NCI-H524 (cell line): ENCODE measurements around the gene SULF2.

Experiments
- DNase-seq, 2 experiments: peaks; one replicate each; lab custom pipeline; 2025; lab: John Stamatoyannopoulos, UW

SULF2 gene

DNA sequence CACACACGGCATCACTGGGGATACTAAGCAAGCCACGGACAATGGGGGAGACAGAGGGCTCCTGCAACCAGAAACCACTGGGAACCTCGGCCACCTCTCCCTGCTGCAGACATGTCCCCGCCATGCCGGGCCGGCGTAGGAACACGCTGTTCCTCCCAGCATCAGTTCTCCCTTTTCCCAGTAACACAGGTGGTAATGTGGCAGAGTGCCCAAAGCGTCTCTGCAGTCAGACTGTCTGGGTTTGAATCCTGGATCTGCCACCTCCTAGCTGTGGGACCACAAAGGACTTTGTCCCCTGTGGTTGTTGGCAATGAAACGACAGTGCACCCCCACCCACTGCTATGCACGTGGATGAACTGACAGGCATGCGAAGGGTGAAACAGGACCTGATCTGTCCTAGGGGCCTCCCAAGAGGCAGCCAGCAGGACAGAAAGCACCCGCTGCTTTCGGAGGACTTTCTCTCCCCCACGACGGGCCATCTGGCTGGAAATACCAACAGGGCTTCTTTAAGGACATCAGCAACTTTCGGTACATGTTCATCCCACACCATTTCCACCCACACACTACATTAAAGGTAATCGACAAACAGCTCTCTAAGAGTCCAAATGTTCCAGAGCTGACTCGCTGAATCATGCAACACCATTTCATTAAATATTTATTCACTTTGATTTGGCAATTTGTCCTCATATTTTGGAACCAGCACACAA is 74.1 kb downstream of the SULF2 start:
- DNase-seq: peak; percentile 42 to 53

DNA sequence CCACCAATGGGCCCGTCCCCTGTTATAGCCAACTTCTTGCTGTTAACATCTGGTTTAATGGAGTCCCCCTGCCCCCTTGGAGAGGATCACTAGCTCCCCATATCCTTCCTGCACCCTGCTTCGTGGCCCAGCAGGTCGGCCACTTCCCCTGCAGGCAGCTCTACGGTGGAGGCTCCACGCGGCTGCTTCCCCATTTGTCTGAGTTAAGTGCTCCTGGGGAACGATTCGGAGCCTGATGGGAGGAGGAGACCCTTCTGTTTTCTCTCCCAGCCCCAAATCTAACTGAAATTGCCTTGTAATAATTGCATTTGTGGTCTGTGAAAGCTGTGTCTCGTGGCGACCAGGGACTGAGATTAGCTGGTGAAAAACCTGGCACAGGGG is 74.6 kb downstream of the SULF2 start:
- DNase-seq: no peak

DNA sequence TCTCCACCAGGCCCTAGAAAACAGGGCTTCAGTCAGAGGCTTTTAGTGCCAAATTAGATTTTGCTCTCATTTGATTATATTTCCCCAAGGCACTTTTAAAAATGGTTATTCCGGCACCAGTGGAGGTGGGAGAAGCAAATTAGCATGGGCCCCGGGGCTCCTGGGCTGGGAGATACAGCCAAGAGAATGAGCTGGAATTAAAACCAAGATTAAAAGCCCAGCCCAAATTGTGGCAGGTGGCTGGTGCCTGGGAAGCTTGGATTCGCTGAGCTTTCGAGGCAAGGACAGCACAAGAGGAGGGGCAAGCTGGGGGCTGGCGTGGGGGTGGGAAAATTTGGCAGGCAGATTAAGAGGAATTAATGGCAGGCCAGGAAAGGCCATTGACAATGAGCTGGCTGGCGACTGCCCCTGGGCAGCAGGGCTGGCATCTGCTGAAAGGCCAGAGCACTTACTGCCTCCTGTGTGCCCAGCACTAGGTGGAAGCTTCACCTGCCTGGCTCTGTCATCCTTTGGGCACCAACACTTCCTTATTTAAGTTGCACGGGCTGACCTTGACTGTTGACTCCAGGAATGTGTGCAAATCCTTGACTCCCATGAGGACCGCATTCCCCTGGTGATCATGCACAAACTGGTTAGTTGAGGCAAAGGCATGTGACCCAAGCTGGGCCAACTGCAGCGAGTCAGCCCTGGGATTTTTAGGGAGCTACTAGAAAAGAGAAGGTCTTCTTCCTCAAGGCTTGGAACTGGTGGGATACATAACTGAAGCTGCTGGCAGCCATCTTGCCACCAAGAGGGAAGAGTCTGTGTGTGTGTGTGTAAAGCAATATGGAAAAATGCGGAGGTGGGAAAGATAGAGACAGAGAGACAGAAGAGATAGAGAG is 76.1 kb downstream of the SULF2 start:
- peak; percentile 72 to 84 for DNase-seq

DNA sequence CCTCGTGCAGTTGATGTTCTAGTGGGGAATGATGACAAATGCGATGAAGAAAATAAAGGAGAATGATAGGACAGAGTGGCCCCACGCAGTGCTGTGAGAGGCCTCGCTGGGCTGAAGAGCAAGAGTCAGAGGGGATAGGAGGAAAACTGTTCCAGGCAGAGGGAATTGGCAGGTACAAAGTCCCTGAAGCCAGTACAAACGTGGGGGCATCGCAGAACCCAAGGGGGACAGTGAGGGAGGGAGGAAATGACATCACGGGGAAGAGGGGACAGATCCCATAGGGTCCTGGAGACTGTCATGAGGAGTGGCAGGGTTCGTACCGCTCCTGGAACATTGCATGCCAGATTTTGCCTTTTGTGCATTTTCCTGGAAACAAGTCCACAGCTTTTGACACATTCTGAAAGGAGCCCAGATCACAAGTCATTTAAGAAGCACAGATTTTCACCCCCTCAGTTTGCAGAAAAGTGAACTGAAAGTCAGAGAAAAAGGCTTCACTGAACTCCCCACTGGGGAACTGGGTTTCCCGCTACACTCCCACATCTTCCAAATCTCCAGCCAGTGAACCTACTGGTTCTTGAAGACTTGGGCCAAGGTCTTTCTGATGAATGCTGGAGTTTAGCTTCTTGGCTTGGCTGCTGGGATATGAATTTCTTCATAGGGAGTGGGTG is 77.0 kb downstream of the SULF2 start:
- DNase-seq: no peak

DNA sequence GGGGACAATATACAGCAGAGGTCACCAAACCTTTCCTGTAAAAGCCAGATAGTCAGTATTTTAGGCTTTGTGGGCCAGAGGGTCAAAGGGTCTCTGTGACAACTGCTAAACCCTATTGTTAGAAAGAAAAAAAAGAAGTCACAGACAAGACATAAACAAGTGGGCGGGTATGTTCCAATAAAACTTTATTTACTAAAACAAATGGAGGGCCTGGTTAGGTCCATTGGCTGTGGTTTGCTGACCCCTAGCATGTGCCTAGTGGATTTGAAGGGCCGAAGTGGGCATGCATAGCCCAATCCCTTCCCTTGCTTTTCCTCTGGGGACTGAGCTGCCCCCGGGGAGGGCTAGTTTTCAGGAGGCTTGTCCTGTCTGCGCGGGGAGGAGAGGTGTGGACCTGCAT is 78.9 kb downstream of the SULF2 start:
- DNase-seq: no peak

DNA sequence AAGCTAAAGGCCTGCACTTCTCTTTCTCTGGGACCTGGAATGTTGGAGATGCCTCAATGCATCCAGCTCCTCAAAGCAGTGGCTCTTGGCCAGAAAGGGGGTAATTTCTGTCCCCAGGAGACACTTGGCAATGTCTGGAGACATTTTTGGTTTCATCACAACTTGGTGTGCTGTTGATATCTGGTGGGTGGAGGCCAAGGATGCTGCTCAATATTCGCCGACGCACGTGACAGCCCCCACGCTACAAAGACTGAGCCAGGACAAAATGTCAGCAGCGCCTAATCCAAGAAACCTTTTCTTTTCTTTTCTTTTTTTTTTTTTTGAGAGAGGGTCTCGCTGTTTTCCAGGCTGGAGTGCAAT is 79.8 kb downstream of the SULF2 start:
- DNase-seq: no peak

DNA sequence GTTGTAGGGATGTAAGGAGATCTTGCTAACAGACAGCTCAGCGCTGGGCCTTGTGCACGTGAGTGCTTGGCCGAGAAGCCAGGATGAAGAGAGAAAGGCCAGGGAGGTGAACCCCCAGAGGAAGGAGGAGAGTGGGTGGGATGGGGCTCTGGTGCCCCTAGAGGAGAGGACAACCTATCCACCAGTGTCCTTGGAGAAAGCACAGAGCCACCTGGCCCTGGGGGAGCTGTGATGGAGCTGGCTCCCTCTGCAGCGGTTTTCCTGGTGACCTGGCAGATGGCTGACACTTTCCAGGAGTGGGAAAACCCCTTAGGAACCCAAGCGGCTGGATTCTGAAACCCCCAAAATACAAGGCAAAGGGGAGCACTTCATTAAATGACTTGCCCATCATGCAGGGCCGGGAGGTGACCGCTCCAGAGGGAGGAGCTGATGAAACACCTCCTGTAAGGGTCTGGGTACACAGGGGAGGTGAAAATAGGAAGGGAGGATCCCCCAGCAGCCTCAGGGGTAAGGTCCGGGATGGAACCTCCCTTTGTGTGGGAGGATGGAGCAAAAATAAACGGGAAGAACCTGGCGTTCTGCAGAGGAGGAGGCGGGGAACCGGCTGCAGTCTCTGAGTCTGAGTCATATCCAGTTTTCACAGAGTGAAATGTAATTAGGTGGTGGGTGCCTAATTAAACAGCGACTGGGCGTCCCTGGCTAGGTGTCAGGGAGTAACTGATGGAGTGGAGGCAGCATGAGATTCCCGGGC is 80.4 kb downstream of the SULF2 start:
- no peak for DNase-seq

DNA sequence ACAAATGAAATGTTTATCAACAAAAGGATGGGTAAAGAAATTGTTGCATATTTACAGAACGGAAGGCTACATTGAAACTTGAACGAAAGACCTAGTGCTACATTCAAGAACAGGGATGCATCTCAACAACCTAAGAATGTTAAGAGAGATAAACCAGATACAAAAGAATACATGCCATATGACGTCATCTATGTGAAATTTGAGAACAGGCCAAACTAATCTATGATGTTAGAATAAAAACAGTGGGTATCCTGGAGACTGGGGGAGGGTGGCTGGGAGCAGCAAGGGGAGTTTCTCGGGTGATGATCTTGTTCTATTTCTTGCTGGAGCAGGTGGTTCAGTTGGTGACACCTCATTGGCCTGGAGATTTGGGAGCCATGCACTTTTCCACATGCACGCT is 81.5 kb downstream of the SULF2 start:
- no peak for DNase-seq

DNA sequence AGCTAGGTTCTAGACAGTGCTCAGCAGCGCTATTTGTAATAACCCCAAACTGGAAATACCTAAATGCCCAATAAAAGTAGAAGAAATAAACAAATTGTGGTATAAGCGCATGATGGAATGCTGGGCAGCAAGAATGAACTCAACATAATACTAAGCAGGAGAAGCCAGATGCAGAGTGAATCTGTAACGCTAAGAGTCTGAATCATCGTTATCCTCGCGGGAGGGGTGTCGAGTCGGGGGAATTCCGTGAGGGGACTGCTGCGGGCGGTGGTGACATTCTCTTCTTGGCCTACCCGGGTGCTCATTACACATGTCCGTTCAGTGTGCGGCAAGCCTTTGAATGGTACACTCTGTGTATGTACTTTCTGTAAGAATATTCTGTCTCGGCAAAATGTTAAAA is 83.7 kb downstream of the SULF2 start:
- DNase-seq: no peak

DNA sequence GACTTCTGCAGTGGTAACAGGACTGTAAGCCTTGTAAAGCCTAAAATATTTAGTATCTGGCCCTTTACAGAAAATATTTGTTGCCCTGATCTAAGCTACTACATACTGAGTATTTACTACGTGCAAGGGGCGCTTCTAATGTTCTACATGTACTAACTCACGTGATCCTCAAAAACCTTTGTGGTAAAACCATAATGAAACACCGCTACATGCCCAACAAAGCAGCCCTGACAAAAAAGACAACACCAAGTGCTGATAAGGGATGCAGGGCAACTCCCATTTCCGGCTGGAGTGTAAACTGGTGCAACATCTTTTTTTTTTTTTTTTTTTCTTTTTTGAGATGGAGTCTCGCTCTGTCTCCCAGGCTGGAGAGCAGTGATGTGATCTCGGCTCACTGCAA is 85.0 kb downstream of the SULF2 start:
- no peak for DNase-seq

DNA sequence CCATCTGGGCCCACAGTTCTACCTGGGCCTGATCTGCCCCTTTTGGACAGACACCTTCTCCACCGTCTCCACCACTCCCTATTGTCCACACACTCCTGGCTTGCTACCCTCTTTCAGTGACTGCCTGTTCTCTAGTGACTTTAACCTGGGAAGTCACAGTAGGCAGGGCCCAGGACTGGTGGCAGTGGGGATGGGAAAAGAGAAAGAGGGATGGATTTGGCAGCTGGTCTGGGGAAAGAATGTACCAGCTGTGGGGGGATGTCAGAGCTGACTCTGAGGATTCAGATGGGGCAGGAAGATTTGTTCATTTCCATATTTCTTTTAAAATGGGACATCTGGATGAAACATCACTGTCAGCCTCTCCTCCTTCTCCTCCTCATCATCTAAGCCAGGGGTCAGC is 85.5 kb downstream of the SULF2 start:
- DNase-seq: no peak

DNA sequence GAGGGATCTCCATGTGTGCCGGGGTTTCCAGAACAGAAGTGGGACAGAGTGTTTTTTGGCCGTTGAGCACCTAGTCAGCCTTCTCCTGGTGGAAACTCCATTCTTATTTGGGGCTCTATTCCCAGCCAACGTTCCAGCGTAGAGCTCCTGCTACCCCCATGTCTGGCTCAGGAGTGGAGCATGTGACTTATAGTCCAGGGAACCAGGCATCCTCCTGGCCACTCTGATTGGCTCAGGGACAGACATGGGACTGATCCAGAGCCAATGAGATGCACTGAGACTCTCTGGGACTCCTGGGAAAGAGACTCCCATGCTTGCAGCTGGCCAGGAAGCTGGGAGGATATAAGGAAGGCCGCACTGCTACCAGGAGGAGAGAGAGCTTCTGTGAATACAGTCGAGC is 87.1 kb downstream of the SULF2 start:
- DNase-seq: no peak

DNA sequence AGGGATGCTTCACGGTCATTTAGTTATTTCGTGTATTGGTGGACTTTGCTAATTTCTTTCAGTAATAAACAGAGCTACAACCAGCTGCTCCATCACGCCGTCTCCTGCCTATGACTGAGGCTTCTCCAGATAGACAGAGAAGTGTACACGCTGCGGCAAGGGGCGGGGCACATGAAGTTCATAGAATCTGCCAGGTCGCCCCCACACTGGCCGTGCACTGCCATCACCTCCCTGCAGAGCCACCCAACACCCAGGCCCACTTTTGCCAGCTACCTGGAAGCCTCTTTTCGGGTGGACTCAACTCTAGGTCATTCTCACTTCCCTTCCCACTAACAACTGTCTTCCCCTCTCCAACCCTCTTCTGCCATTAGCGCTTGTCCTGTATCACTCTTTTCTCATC is 88.4 kb downstream of the SULF2 start:
- DNase-seq: no peak

DNA sequence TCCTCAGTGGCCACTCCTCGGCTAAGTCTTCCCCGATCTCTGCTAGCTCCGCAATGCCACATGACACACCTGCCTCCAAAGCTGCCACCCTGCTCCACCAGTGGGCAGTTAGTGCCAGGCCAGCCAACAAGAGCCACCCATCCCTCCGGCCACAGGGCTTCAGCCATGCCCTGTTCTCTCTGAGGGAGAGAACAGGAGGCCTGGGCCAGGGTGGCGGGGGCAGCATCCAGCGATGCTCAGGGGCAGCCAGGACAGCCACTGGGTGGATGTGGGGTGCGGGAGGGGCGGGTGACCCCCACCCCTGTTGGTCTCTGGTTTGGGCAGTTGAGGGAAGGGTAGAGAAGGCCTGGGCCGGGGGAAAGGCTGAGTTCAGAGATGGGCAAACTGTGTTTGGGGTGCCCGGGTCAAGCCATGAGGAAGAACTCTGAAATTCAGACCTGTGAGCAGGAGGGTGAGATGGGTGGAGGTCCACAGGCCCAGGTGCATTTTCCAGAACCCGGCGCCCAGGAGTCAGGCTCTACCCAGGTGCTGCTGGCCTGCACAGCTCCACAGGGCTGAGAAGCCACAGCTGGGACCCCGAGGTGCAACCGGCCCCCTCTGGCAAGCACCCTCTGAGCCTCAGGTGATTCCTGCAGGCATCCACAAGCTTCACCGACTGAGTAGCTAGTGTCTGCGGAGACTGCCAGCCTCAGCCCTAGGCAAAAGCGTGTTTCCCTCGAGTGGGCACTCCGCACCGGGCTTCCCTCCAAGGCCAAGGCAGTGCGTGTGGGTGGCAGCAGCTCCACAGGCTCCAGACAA is 91.1 kb downstream of the SULF2 start:
- no peak for DNase-seq

DNA sequence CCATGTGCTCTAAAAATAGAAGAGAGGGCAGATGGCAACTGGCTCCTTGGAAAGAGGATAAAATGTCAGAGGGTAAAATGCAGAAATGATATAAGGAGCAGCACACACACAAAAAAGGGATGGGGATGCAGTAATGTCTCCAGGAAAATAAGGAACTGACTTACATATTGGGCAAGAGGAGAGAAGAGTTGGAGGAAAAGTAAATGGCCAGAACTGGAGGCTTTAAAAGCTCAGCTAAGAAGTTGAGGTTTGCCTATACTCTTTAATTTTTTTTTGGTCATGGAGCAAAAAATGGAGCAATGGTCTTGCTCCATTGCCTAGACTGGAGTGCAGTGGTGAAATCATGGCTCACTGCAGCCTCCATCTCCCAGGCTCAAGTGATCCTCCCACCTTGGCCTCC is 93.7 kb downstream of the SULF2 start:
- DNase-seq: no peak

DNA sequence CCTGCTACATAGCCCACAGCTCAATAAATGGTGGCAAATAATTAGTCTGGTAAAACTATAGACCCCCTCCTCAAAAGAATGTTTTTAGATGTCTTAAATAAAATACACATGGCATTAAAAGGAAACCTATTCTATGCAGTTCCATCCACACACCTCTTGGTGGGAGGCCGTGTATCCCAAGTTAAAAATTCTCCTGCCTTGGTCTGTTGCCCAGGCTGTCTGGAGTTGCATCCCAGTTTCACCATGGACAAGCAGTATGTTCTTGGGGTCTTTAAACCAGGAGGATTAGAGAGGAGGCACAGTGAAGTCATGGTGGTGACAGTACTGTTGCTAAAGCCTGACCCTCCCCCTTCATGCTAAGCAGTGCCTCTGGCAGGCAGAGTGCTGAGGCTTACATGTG is 95.5 kb downstream of the SULF2 start:
- no peak for DNase-seq

DNA sequence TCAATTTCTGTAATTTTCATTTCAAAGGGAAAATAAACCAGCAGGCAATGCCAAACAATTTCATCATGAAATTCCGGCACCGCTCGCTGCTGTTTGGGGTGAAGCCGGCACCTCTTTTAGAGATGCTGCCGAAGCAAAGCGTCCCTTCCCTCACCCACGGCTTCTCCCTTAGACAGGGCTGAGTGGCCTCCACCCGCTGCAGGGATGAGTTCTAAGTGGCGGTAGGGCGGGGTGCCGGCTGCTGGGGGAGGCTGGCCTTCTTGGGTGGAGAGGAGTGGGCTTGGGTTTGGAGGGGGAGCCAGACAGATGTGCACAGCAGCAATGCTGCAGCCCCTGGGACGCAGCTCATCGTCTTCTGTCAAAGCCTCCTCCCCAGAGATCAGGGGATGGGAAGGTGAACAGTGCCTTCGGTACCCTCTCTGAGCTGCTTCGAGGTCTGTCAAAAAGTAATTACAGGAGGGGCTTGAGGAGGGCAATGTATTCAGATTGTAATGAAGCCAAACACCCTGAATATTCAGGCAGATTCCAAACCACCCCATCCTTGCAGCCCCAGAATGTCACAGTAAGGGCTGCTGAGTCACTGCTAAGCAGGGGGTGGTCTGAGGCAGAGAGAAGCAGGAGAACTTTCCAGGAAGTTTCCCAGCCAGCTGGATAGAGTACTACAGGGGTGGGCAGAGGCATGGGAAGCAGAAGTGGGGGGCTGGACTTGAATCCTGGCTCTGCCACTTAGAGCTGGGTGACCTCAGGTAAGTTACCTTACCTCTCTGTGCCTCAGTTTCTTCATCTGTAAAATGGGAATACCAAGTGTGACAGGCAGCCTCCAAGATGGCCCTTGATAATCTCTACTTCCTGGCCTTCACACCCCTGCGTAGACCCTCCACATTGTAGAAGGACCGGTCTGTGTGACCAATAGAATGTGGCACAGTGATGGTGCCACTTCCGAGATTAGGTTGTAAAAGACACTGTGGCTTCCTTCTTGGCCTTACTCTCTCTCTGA is 96.6 kb downstream of the SULF2 start:
- DNase-seq: no peak

DNA sequence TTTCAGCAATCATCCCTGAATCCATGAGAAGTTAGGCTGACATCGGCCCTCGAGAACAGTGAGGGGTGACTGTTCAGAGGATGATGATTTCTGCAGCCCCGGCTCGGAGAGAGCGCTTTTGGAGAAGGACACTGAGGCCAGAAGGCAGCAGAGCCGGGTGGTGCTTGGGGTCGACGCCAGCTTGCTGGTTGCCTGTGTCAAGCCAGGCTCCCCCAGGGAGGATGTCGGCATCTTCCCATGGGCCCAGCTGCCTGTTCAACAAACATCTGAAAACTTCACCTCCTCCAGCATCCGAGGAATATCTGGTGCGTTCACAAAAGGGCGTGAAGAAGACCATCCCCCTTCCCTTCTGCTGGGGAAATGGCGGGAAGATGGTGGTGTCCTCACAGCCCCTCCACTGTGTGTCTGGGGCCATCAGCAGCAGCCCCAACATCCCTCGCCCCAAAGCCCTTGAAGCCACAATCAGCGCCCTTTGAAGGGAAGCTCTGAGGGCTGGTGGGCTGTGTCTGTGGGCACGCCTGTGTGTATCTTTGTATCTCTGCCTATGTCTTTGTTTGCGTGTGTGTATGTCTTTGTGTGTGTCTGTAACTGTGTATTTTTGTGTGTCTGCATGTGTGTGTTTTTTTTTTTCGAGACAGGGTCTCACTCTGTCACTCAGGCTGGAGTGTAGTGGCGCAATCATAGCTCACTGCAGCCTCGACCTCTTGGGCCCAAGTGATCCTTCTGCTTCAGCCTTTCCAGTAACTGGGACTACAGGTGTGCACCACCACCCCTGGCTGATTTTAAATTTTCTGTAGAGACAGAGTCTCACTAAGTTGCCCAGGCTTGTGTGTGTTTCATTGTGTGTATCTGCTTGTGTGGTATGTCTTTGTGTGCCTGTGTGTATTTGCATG is 97.9 kb downstream of the SULF2 start:
- DNase-seq: no peak

DNA sequence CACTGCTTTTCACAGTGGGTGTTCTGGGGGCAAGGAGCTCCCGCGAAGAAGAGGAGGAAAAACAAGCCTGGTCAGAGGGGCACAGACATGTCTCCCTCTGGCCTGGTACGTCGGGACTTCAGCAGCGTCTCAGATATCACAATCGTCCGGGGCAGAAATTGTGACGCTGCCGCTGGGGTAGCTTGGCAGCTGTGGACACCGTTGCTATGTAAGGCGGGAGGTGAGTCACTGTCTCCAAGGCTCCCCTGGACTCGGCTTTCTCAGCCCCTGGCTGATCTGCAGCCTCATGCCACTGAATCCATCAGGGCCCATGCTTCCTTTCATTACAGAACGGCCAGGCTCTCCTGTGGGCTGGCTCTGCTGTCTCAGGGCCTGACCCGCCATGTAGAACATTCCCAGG is 98.7 kb downstream of the SULF2 start:
- DNase-seq: no peak
